CD14-positive monocyte (primary cell): ENCODE data around the gene NOL6. TPM values are rescaled to one million over a fixed set of nuclear protein-coding genes. Genes with fewer than 3 reads are reported as not detected.
"Not testable (repeated sequence)": the region's sequence is repeated elsewhere in the genome, so short reads cannot be mapped to it uniquely, and the experiment has no call there.

Experiments used
- DNase-seq, 3 donors: peaks; one replicate each; pipeline ENCODE4 v3.0.0-alpha.2; 2011 to 2022
- H2AFZ ChIP-seq: 2 replicates; pipeline ENCODE4 v1.6.0; 2012; ENCODE audit warnings: mild to moderate bottlenecking, low read depth, low read length, inconsistent platforms; ENCODE audit not compliant: insufficient read depth, poor library complexity, severe bottlenecking
- H3K27ac ChIP-seq, 2 donors: 1 replicate in 1 of 2; 2 replicates in 1 of 2; pipeline ENCODE4 v1.5.1; 2012 to 2013; ENCODE audit warnings: low read length in 2 of 2, control low read depth in 1 of 2, inconsistent platforms in 1 of 2, low read depth in 1 of 2, mild to moderate bottlenecking in 1 of 2
- H3K27me3 ChIP-seq, 2 donors: one replicate each; pipeline versions ENCODE4 v1.6.0 to v1.6.1; 2011 to 2013; ENCODE audit warnings: low read length in 2 of 2; ENCODE audit not compliant: control insufficient read depth in 2 of 2, insufficient read depth in 2 of 2
- H3K36me3 ChIP-seq, 2 donors: replicated peaks in 1 of 2; 1 replicate in 1 of 2; 2 replicates in 1 of 2; pipeline versions ENCODE4 v1.5.1 to v1.6.1; 2012 to 2013; ENCODE audit warnings: low read length in 2 of 2, control low read depth in 1 of 2, inconsistent platforms in 1 of 2, mild to moderate bottlenecking in 1 of 2; ENCODE audit not compliant: insufficient read depth in 2 of 2, control insufficient read depth in 1 of 2
- H3K4me1 ChIP-seq, 2 donors: 1 replicate in 1 of 2; 2 replicates in 1 of 2; pipeline versions ENCODE4 v1.5.1 to v1.6.1; 2012 to 2013; ENCODE audit warnings: low read length in 2 of 2, control low read depth in 1 of 2, inconsistent platforms in 1 of 2, mild to moderate bottlenecking in 1 of 2, moderate library complexity in 1 of 2; ENCODE audit not compliant: insufficient read depth in 2 of 2, control insufficient read depth in 1 of 2
- H3K4me2 ChIP-seq: replicated peaks from 2 replicates; pipeline ENCODE3; 2012; ENCODE audit warnings: low read length, moderate library complexity, mild to moderate bottlenecking; ENCODE audit not compliant: poor library complexity, severe bottlenecking; ENCODE audit errors: extremely low read depth
- H3K4me3 ChIP-seq, 3 experiments: fragments of 200-600 bp in 1 of 3; sonication (generic) in 1 of 3; replicated peaks in 1 of 3; 1 replicate in 2 of 3; 2 replicates in 1 of 3; pipeline ENCODE4 v1.5.1; 2011 to 2013; ENCODE audit warnings: low read length in 3 of 3, mild to moderate bottlenecking in 3 of 3, control low read depth in 2 of 3, low read depth in 2 of 3, inconsistent platforms in 1 of 3, moderate library complexity in 1 of 3
- H3K79me2 ChIP-seq: 2 replicates; pipeline ENCODE4 v1.6.0; 2012; ENCODE audit warnings: mild to moderate bottlenecking, control low read depth, inconsistent platforms, low read length, moderate library complexity; ENCODE audit not compliant: insufficient read depth
- H3K9ac ChIP-seq: 2 replicates; pipeline ENCODE4 v1.6.0; 2017; ENCODE audit warnings: low read length, mild to moderate bottlenecking; ENCODE audit not compliant: insufficient read depth, poor library complexity, severe bottlenecking
- H3K9me3 ChIP-seq, 2 donors: replicated peaks in 1 of 2; 1 replicate in 1 of 2; 2 replicates in 1 of 2; pipeline versions ENCODE4 v1.5.1 to v1.6.1; 2012 to 2013; ENCODE audit warnings: low read length in 2 of 2, control low read depth in 1 of 2; ENCODE audit not compliant: control insufficient read depth in 1 of 2, insufficient read depth in 1 of 2
- H4K20me1 ChIP-seq: 2 replicates; pipeline ENCODE4 v1.6.0; 2012; ENCODE audit warnings: mild to moderate bottlenecking, low read length, control low read depth, moderate library complexity; ENCODE audit not compliant: insufficient read depth
- H3K27ac Mint-ChIP-seq, 7 donors: one replicate each; pipeline ENCODE4 v1.8.0; 2020; ENCODE audit warnings: mild to moderate bottlenecking in 7 of 7, mixed read lengths in 7 of 7, moderate library complexity in 6 of 7, inconsistent platforms in 2 of 7
- H3K27me3 Mint-ChIP-seq, 3 donors: one replicate each; pipeline ENCODE4 v1.8.0; 2021 to 2022; ENCODE audit warnings: low read depth in 3 of 3, mild to moderate bottlenecking in 3 of 3, mixed read lengths in 3 of 3, moderate library complexity in 3 of 3, inconsistent platforms in 1 of 3
- H3K36me3 Mint-ChIP-seq, 2 donors: one replicate each; pipeline ENCODE4 v1.8.0; 2020; ENCODE audit warnings: mixed read lengths in 2 of 2, inconsistent platforms in 1 of 2, mild to moderate bottlenecking in 1 of 2
- H3K4me1 Mint-ChIP-seq: one replicate; pipeline ENCODE4 v1.8.0; 2020; ENCODE audit warnings: mild to moderate bottlenecking, mixed read lengths
- H3K4me3 Mint-ChIP-seq, 2 donors: one replicate each; pipeline ENCODE4 v1.8.0; 2020; ENCODE audit warnings: mild to moderate bottlenecking in 2 of 2, mixed read lengths in 2 of 2, moderate library complexity in 1 of 2
- H3K9me3 Mint-ChIP-seq, 7 donors: one replicate each; pipeline ENCODE4 v1.8.0; 2020 to 2022; ENCODE audit warnings: mixed read lengths in 7 of 7, mild to moderate bottlenecking in 6 of 7, moderate library complexity in 6 of 7, inconsistent platforms in 2 of 7
- WGBS: methylation state at CpG from one replicate; pipeline ENCODE4 v1.1.5; 2013; ENCODE audit warnings: missing lambda C conversion rate; ENCODE audit not compliant: insufficient coverage; 5-methylcytosine and 5-hydroxymethylcytosine counted together
- intact Hi-C, 2 donors: fragments of 100-400 bp; cut with micrococcal nuclease; formaldehyde crosslinking; loops; one replicate each; pipeline versions ENCODE4 v1.15.0 to v1.15.1; 2023
- polyA plus RNA-seq, 3 donors: library from polyadenylated mRNA; depleted of rRNA in 1 of 3; unstranded in 2 of 3; stranded (reverse) in 1 of 3; fragments of 300-500 nt in 2 of 3; fragments of >200 nt in 1 of 3; fragmentation: Illumina TruSeq in 2 of 3; gene quantifications; 1 replicate in 2 of 3; 2 replicates in 1 of 3; pipeline ENCODE4 v1.2.3, GENCODE V29; 2012 to 2021
- TF ChIP-seq, protein P1 (sequence below): fragments of 200-600 bp; IDR thresholded peaks from one replicate; pipeline ENCODE4 v1.8.0; 2022; ENCODE audit warnings: antibody characterized with exemption, mild to moderate bottlenecking

NOL6 gene
- polyA plus RNA-seq, 3 donors: 4.6 to 21.9 (median 10.1) TPM

DNA sequence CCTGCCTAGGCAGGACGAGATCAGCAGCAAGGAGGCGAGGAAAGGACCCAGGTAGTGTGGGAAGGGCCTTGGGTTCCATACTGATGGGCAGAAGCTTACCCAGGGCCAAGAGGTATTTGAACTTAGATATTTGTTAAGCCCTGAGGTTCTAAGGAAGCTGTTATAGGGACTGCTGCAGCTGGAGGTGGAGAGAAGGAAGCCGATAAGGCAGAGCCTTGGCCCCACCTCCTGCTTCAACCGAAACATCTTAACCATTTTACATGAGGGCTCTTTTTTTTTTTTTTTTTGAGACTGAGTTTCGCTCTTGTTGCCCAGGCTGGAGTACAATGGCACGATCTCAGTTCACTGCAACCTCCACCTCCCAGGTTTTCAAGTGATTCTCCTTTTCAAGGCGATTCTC lies 17.8 kb downstream of the NOL6 start:
- H3K9me3 ChIP-seq: no peaks in the 10 kb centered on the region
- no peak overlapping the region for H3K27ac Mint-ChIP-seq
- H3K27me3 Mint-ChIP-seq: peaks cover 0 to 1% (median 0%) of the 10 kb centered on the region in 3 donors
- no peak overlapping the region for H3K4me3 ChIP-seq
- no peaks in the 10 kb centered on the region for H3K9me3 Mint-ChIP-seq
- peaks cover 3 to 6% of the 10 kb centered on the region in 2 donors for H3K36me3 Mint-ChIP-seq
- H3K4me1 ChIP-seq: no peaks in the 10 kb centered on the region
- H3K4me2 ChIP-seq: no peak overlapping the region
- no peaks in the 10 kb centered on the region for H3K27me3 ChIP-seq
- H3K79me2 ChIP-seq: no peaks in the 10 kb centered on the region
- 87% methylated on average over 3 of the region's 7 CpGs for WGBS
- H2AFZ ChIP-seq: no peak overlapping the region
- TF ChIP-seq, protein P1, sequence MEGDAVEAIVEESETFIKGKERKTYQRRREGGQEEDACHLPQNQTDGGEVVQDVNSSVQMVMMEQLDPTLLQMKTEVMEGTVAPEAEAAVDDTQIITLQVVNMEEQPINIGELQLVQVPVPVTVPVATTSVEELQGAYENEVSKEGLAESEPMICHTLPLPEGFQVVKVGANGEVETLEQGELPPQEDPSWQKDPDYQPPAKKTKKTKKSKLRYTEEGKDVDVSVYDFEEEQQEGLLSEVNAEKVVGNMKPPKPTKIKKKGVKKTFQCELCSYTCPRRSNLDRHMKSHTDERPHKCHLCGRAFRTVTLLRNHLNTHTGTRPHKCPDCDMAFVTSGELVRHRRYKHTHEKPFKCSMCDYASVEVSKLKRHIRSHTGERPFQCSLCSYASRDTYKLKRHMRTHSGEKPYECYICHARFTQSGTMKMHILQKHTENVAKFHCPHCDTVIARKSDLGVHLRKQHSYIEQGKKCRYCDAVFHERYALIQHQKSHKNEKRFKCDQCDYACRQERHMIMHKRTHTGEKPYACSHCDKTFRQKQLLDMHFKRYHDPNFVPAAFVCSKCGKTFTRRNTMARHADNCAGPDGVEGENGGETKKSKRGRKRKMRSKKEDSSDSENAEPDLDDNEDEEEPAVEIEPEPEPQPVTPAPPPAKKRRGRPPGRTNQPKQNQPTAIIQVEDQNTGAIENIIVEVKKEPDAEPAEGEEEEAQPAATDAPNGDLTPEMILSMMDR: no peak
- DNase-seq: no peak
- H3K4me1 Mint-ChIP-seq: peaks cover 2% of the 10 kb centered on the region
- intact Hi-C loops: no loop called here
- no peaks in the 10 kb centered on the region for H4K20me1 ChIP-seq
- peaks cover 3 to 7% of the 10 kb centered on the region in 2 donors for H3K36me3 ChIP-seq
- H3K27ac ChIP-seq: no peak overlapping the region
- H3K9ac ChIP-seq: no peak overlapping the region
- no peak overlapping the region for H3K4me3 Mint-ChIP-seq

DNA sequence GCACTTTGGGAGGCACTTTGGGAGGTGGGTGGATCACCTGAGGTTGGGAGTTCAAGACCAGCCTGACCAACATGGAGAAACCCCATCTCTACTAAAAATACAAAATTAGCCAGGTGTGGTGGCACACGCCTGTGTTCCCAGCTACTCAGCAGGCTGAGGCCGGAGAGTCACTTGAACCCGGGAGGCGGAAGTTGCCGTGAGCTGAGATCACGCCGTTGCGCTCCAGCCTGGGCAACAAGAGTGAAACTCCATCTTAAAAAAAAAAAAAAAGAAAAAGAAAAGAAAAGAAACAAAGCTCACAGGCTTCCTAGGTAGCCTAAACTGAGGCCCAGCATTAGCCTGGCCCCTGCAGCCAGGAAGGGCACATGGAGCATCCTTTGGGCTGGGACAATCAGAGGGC lies 18.3 kb downstream of the NOL6 start:
- H3K4me1 ChIP-seq, H3K36me3 Mint-ChIP-seq, H3K27ac Mint-ChIP-seq, H3K9ac ChIP-seq, H3K79me2 ChIP-seq, H3K9me3 ChIP-seq, H3K4me3 ChIP-seq, H3K4me1 Mint-ChIP-seq, intact Hi-C loops, H3K9me3 Mint-ChIP-seq, H3K27me3 Mint-ChIP-seq, H3K4me3 Mint-ChIP-seq, H2AFZ ChIP-seq, H3K27ac ChIP-seq, H4K20me1 ChIP-seq, DNase-seq, H3K36me3 ChIP-seq, H3K27me3 ChIP-seq, H3K4me2 ChIP-seq: not testable (repeated sequence)
- WGBS: 98% methylated on average over 6 of the region's 8 CpGs

DNA sequence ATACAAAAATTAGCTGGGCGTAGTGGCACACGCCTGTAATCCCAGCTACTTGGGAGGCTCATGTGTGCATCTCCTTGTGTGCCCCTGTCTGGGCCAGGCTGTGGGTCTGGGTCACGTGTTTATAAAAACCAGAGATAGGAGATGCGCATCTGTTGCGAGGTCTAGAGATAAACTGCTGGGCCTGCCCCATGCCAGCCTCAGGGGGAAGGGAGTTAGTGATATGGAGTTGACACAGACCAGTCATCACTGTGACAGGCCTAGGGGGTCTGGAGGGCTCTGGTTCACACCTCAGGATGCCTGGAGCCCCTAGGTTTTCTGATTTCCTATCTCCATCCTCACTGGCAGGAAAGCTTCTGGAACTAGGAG lies 19.1 kb downstream of the NOL6 start:
- H3K27ac ChIP-seq, H4K20me1 ChIP-seq, intact Hi-C loops, H3K27me3 Mint-ChIP-seq, H3K4me3 Mint-ChIP-seq, H3K9ac ChIP-seq, H3K4me3 ChIP-seq, H3K9me3 Mint-ChIP-seq, H3K4me1 ChIP-seq, H3K36me3 ChIP-seq, H3K27me3 ChIP-seq, DNase-seq, H2AFZ ChIP-seq, H3K36me3 Mint-ChIP-seq, H3K79me2 ChIP-seq, H3K9me3 ChIP-seq, H3K4me2 ChIP-seq, H3K4me1 Mint-ChIP-seq: not testable (repeated sequence)
- peak overlapping the region in 2 of 7 donors; percentile 41 to 65 for H3K27ac Mint-ChIP-seq
- 94% methylated on average over 2 of the region's 5 CpGs for WGBS
